ENCODE data around the gene C16orf74. TPM values are rescaled to one million over a fixed set of nuclear protein-coding genes. Genes with fewer than 3 reads are reported as not detected.

C16orf74 gene
- total RNA-seq, 4 donors from 2014 or later, result 0.27 to 7.0 TPM; not detected in 2

GRCh38 chr16:85662482-85662812 is 88.4 kb downstream of the C16orf74 start:
- Histone ChIP-seq H3K27ac (no peak overlapping the region), H3K27me3 (no peaks in the 10 kb centered on the region), H3K9me3 (no peaks in the 10 kb centered on the region), H3K4me1 (peaks cover 0 to 2% (median 0%) of the 10 kb centered on the region in 4 donors), H3K4me3 (no peak overlapping the region), H3K36me3 (peaks cover 1 to 66% (median 34%) of the 10 kb centered on the region in 4 donors)
- no peak for DNase-seq
- TF ChIP-seq EP300 (IDR thresholded peaks at IDR 0.05; ENCODE audit: low read depth) (no peak), POLR2AphosphoS5 (IDR thresholded peaks at IDR 0.05) (no peak), POLR2A (IDR thresholded peaks at IDR 0.05) (no peak), CTCF (IDR thresholded peaks at IDR 0.05) (no peak)
- in situ Hi-C loops (cut with MboI; ENCODE audit: low pct_ligation_motif_present in 1 of 4, low pct_unique_long_range_greater_than_20kb in 1 of 4, low sequenced_read_pairs in 3 of 4) (no loop called here), intact Hi-C loops (cut with DNase I; ENCODE audit: low total_unique reads) (no loop called here)
- WGBS, 2 donors (ENCODE audit: low coverage in 1 of 2), result 88% methylated on average over 2 of the region's 3 CpGs; no CpG with 5 or more reads in 1 of the 2 donors

- no peak overlapping the region for H3K4me3 ChIP-seq
- peaks cover 0 to 2% (median 0%) of the 10 kb centered on the region in 4 donors for H3K4me1 ChIP-seq
- no peak overlapping the region for H3K27ac ChIP-seq
- in situ Hi-C loops (cut with MboI; ENCODE audit: low pct_ligation_motif_present in 1 of 4, low pct_unique_long_range_greater_than_20kb in 1 of 4, low sequenced_read_pairs in 3 of 4), result no loop called here
- WGBS, 2 donors (ENCODE audit: low coverage in 1 of 2), result 80 to 94% methylated on average over 2 to 19 of the region's 26 CpGs
- no peak for DNase-seq
- TF ChIP-seq CTCF (IDR thresholded peaks at IDR 0.05) (no peak), EP300 (IDR thresholded peaks at IDR 0.05; ENCODE audit: low read depth) (no peak), POLR2AphosphoS5 (IDR thresholded peaks at IDR 0.05) (no peak), POLR2A (IDR thresholded peaks at IDR 0.05) (no peak)
- no peaks in the 10 kb centered on the region for H3K9me3 ChIP-seq
- intact Hi-C loops (cut with DNase I; ENCODE audit: low total_unique reads), result no loop called here
- H3K36me3 ChIP-seq, result peaks cover 1 to 69% (median 37%) of the 10 kb centered on the region in 4 donors
- H3K27me3 ChIP-seq, result no peaks in the 10 kb centered on the region
These were observed 89.0 kb downstream of the C16orf74 start for GRCh38 chr16:85661740-85662481.

- H3K36me3 ChIP-seq, result peaks cover 1 to 69% (median 36%) of the 10 kb centered on the region in 4 donors
- intact Hi-C loops (cut with DNase I; ENCODE audit: low total_unique reads), result no loop called here
- no peak for TF ChIP-seq POLR2AphosphoS5 (IDR thresholded peaks at IDR 0.05)
- TF ChIP-seq EP300 (IDR thresholded peaks at IDR 0.05; ENCODE audit: low read depth), result no peak
- no peak for TF ChIP-seq POLR2A (IDR thresholded peaks at IDR 0.05)
- no peak for TF ChIP-seq CTCF (IDR thresholded peaks at IDR 0.05)
These were observed 89.8 kb downstream of the C16orf74 start for GRCh38 chr16:85660843-85661739.

More at GRCh38 chr16:85660843-85661739, 89.8 kb downstream of the C16orf74 start:
- H3K4me3 ChIP-seq, result no peak overlapping the region
- no peak overlapping the region for H3K27ac ChIP-seq
- peaks cover 0 to 2% (median 0%) of the 10 kb centered on the region in 4 donors for H3K4me1 ChIP-seq
- 91 to 98% methylated on average over 6 to 31 of the region's 42 CpGs for WGBS, 2 donors (ENCODE audit: low coverage in 1 of 2)
- no peak for DNase-seq
- H3K9me3 ChIP-seq, result no peaks in the 10 kb centered on the region
- no peaks in the 10 kb centered on the region for H3K27me3 ChIP-seq
- in situ Hi-C loops (cut with MboI; ENCODE audit: low pct_ligation_motif_present in 1 of 4, low pct_unique_long_range_greater_than_20kb in 1 of 4, low sequenced_read_pairs in 3 of 4), result no loop called here

Data from transverse colon (tissue), 4 donors.